GM18858 (cell line): Measurements from ENCODE around the gene NNAT.
"Not testable (repeated sequence)": the region's sequence is repeated elsewhere in the genome, so short reads cannot be mapped to it uniquely, and the experiment has no call there.

Experiments
- ATAC-seq: cut with Tn5 transposase; IDR thresholded peaks from one replicate; pipeline ENCODE4 v1.9.1; 2021; ENCODE audit not compliant: unreplicated experiment

The NNAT gene, protein sequence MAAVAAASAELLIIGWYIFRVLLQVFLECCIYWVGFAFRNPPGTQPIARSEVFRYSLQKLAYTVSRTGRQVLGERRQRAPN

GRCh38 chr20:37521061-37521771, at the start of gene NNAT:
TSS of gene NNAT (plus strand) at chr20:37521250. CDS start at chr20:37521332, 82 bp downstream.
- no peak for ATAC-seq

DNA sequence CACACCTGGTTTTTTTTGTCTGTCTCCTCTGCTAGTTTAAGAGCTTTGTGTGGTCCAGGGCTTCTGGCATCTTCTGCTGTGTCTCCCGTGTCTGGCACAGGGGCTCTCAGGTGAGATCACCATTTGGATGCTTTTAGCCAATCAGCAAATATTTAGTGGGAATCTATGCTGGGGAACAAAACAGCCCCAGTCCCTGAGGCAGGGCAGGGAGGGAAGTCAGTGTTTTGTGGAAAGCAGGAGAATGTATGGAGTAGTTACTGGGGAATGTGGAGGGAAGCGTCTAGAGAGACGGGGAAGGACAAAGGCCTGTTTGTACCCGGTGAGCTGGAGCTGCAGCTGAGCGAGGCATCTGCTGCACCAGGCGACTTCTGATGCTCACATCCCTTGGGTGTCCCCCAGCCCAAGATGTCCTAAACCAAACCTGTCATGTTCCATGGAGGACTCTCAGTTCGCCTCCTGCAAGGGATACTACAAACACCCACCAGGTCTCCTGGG, 49.3 kb upstream of the NNAT start:
- ATAC-seq = no peak

- ATAC-seq = not testable (repeated sequence)
These were observed 48.6 kb upstream of the NNAT start for GRCh38 chr20:37472435-37472834.

- no peak for ATAC-seq
These were observed 47.6 kb upstream of the NNAT start for GRCh38 chr20:37473249-37474000.

DNA sequence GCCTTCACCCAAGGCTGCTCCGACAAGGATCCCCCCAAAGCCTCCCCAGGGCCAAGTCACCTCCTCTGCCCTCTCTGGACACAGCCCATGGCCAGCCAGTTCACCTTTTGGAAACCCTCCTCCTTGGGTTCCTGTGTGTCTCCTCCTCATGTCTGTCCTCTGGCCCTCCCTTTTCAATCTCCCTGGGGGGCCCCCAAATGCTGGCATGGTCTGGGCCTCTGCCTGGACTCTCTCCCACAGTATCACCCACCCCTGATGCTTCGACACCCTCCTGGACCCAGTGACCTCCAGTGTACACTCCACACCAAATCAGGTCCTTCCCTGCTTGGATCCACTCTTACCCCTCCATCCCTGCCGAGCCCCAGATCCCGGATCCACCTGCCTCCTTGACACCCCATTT, 46.7 kb upstream of the NNAT start:
- no peak for ATAC-seq

- no peak for ATAC-seq
These were observed 45.8 kb upstream of the NNAT start for GRCh38 chr20:37475252-37475651.

DNA sequence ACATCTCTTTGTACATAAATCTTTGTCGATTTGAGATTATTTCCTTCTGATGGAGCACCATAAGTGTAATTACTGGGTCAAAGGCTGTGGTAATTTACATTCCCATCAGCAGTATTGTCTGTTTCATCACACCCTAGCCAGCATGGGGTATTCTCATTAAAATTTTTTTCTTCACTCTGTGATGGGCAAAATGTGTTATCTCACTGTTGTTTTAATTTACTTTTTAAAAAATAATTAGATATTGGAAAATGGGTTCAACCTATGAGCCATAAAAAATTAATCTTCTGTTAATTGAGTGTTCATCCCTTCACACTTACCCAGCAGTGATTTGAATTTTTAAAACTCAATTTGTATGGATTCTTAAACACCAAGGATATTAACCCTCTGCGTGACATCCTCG, 44.0 kb upstream of the NNAT start:
- ATAC-seq = no peak

- ATAC-seq = no peak
These were observed 41.8 kb upstream of the NNAT start for GRCh38 chr20:37479266-37479665.

DNA sequence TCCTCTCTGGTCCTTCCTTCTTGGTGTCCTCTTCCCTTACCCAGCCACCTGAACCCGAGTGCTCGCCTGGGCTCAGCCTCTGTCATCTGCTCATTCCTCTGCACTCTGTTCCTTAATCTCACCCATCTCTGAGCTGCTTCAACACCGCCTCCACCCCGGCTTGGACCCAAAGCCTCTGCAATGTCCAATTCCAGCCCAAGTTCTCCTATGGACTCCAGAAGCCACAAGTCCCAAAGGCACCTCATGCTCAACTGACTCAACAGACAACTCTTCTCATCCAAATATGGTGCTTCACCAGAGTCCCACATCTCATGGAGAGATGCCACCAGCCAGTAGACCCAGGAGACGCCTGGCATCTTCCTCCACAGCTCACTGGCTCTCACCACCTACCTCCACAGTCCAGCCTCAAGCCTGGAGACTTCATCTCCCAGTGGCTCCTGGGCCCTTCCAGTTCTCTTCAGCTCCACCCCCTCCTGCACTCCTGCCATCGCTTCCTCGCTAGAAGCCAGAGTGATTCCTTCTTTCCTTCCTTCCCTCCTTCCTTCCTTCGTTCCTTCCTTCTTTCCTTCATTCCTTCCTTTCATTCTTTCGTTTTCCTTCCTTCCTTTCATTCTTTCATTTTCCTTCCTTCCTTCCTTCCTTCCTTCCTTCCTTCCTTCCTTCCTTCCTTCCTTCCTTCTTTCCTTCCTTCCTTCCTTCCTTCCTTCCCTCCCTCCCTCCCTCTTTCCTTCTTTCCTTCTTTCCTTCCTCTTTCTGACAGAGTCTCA, 40.9 kb upstream of the NNAT start:
- no peak for ATAC-seq

GRCh38 chr20:37480919-37481318, 40.1 kb upstream of the NNAT start:
- ATAC-seq = no peak

- no peak for ATAC-seq
These were observed 39.4 kb upstream of the NNAT start for GRCh38 chr20:37481610-37482009.

- no peak for ATAC-seq
These were observed 36.7 kb upstream of the NNAT start for GRCh38 chr20:37484331-37484730.

DNA sequence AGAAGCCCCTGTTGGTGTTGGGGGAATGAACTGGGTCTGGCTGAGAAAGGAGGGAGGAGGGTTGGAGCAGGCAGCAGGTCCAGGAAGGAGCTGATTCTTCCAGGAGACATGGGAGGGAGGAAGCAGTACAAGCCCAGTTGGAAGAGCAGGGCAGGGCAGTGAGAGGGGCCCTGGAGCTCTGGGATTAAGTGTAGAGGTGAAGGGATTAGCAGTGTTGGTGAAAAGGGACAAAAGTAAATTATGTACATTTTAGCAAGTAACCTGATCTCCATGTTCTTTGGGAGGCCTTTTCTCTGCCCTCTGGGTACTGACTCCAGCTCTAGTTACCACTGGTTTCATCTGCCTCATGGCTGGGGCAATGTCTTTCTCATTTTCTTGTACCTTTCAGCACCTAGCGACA, 34.8 kb upstream of the NNAT start:
- ATAC-seq = not testable (repeated sequence)

DNA sequence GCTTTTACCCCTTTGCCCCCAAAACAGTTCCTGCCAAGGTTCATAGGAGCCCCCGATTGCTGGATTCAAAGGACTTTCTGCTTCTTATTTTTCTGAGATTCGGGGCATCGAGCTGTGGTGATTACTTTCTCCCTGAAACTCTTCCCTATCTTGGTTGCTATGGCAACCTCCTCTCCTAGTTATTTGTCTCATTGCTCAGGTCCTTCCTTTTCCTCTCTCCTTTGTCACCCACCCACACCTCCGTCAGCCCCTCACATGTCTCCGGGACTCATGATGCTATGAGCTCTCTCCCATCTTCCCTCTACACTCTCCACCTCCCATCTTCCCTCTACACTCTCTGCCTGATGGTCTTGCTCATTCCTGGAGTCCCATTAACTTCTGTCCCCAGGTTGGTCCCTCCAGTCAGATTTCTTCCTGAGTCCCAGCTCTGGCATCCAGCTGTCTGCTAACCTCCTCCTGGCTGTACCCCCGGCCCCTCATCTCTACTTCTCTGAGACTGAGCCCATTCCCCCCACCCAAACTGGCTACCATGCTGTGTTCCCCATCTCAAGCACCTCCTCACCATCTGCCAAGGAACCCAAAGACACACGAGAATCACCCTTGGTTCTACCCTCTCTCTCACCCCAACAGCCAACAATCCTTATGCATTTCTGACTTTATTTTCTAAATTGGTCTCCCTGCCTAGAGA, 30.2 kb upstream of the NNAT start:
- no peak for ATAC-seq

DNA sequence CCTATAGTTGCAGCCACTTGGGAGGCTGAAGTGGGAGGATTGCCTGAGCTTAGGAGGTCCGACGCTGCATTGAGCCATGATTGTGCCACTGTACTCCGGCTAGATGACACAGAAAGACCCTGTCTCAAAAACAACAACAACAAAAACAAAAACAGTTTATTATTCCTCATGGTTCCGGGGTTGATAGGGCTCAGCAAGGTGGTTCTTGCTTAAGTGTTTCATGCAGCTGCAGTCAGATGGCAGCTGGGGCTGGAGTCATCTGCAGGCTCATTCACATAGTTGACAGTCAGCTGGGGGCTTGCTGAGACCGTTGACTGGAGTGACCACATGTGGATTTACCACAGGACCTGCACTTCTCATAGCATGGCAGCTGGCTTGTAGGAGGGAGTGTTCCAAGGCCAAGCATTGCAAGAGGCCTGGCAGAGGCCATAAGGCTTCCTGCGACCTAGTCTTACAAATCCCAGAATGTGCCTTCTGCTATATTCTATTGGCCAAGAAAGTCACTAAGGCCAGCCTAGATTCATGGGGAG, 28.9 kb upstream of the NNAT start:
- no peak for ATAC-seq

DNA sequence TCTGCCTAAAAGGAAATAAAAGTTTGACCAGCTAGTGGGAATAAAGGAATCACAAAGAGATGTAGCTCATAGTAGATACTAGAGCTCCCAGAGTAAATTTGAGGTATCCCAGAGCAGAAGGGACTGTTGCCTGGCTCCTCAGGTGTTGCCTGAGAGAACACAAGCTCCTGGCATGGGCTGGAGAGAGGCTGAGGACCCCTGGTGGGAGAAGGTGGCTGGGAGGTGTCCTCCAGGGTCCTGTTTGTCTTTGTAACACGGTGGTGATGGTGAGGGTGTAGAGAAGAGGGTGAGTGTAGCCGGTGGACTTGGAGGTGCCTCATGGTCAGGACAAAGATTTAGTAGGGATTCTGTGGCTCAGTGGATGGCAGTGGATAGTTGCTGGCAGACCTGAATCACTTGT, 28.1 kb upstream of the NNAT start:
- no peak for ATAC-seq

DNA sequence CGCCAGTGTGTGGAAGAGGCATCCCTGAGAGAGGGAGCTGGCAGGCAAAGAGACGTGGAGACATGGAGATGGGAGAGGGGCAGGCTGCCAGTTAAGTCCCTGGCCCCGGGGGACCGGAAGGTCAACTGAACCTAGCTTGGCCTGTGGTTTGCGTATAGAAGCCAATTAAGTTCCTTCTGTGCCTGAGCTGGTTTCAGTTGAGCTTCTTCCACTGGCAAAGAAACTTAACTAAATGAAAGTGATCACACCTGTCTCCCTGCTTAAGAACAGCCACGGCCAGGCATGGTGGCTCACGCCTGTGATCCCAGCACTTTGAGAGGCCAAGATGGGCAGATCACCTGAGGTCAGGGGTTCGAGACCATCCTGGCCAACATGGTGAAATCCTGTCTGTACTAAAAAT, 26.7 kb upstream of the NNAT start:
- ATAC-seq = no peak

DNA sequence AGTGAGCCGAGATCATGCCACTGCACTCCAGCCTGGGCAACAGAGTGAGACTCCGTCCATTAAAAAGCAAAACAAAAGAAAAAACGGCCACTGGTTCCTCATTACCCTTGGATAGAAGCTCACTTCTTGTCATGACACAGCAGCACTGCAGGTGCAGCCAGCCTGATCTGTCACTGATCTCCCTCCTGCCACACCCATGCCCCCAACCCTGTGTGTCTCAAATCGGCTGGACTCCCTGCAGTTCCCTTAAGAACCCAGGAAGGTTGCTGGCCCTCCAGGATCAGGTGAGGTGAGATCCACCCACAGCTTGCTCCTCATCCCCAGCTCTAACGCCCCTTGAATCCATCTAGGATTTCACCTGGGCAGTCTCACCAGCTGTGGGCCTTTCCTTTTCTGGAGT, 26.3 kb upstream of the NNAT start:
- ATAC-seq = no peak

DNA sequence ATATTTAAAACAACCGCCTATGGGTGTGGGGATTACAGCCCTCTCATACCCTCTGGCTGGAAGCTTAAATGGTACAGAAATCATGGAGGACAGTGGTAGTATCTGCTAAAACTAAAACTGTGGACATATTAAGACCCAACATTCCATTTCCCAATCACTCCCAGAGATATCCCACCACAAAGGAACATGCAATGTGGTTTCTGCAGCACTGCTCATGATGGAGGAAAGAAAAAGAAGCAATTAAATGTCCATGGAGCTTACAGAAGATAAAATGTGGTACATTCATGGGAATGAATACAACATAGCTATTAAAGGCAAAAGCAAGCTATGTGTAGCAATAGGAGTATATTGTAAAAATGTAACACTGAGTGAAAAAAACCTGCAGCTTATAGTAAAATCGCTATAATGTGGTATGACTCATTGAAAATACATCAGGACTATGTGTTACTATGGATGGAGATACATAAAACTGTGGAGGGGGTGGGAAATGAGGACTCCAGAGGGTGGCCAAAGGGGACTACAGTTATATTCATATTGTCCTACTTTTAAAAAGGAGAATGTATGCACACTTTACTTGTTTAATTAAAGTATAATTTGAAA, 22.9 kb upstream of the NNAT start:
- no peak for ATAC-seq

- ATAC-seq = no peak
These were observed 20.7 kb upstream of the NNAT start for GRCh38 chr20:37500311-37500710.
